IMR-90 (cell line): ENCODE measurements around the gene TBC1D22A. TPM values are rescaled to one million over a fixed set of nuclear protein-coding genes. Genes with fewer than 3 reads are reported as not detected.

Experiments
- ATAC-seq: fragments of 200-7000 bp; cut with Tn5 transposase; 2 replicates; pipeline ENCODE4 v1.9.1; 2020; ENCODE audit warnings: low read depth, mild to moderate bottlenecking, moderate library complexity
- BruUV-seq: library from RNA; stranded (reverse); fragments of 400-500 nt; replicated peaks from 2 replicates; lab custom pipeline; 2021; lab: Mats Ljungman, UMichigan
- CTCF ChIA-PET: fragments of 300-600 bp; formaldehyde crosslinking; extraction: SDS; loops from one replicate; lab custom pipeline; 2021; ENCODE audit warnings: antibody characterized with exemption; lab: Yijun Ruan, JAX
- POLR2A ChIA-PET: fragments of 300-600 bp; sonication (Branson Sonifier 250); formaldehyde crosslinking; loops from one replicate; lab custom pipeline; 2022; ENCODE audit warnings: antibody characterized with exemption; ENCODE audit not compliant: unreplicated experiment; lab: Charles Lee
- DNase-seq: peaks from one replicate; pipeline ENCODE4 v3.0.0; 2013
- H2AFZ ChIP-seq: replicated peaks from 2 replicates; pipeline ENCODE3; 2013; ENCODE audit warnings: low read length, mild to moderate bottlenecking; ENCODE audit not compliant: poor library complexity
- H2AK5ac ChIP-seq: 2 replicates; pipeline ENCODE4 v1.6.1; 2013; ENCODE audit warnings: low read depth, low read length, inconsistent platforms
- H2AK9ac ChIP-seq: replicated peaks from 2 replicates; pipeline ENCODE3; 2013; ENCODE audit warnings: mild to moderate bottlenecking, low read depth, low read length, moderate library complexity; ENCODE audit not compliant: poor library complexity
- H2BK120ac ChIP-seq: 2 replicates; pipeline ENCODE4 v1.6.1; 2013; ENCODE audit warnings: low read depth, low read length, inconsistent platforms
- H2BK15ac ChIP-seq: 3 replicates; pipeline ENCODE4 v1.6.1; 2013; ENCODE audit warnings: low read depth, low read length, inconsistent platforms
- H2BK20ac ChIP-seq: 2 replicates; pipeline ENCODE4 v1.6.1; 2013; ENCODE audit warnings: low read depth, mild to moderate bottlenecking, inconsistent platforms, low read length, moderate library complexity
- H2BK5ac ChIP-seq: 2 replicates; pipeline ENCODE4 v1.6.1; 2013; ENCODE audit warnings: mild to moderate bottlenecking, low read depth, low read length, inconsistent platforms; ENCODE audit not compliant: poor library complexity, severe bottlenecking
- H3K14ac ChIP-seq: replicated peaks from 2 replicates; pipeline ENCODE4 v1.6.1; 2013; ENCODE audit warnings: low read depth, low read length, inconsistent platforms
- H3K18ac ChIP-seq: 2 replicates; pipeline ENCODE4 v1.6.1; 2013; ENCODE audit warnings: low read depth, low read length, control low read depth
- H3K23ac ChIP-seq: 2 replicates; pipeline ENCODE4 v1.6.1; 2013; ENCODE audit warnings: low read depth, low read length, inconsistent platforms
- H3K27ac ChIP-seq: 2 replicates; pipeline ENCODE4 v1.5.1; 2013; ENCODE audit warnings: mild to moderate bottlenecking, control low read depth, low read length; ENCODE audit not compliant: insufficient read depth
- H3K27me3 ChIP-seq: 2 replicates; pipeline ENCODE4 v1.6.1; 2013; ENCODE audit warnings: low read length; ENCODE audit not compliant: control insufficient read depth, insufficient read depth
- H3K36me3 ChIP-seq: 2 replicates; pipeline ENCODE4 v1.6.1; 2013; ENCODE audit warnings: low read length, mixed read lengths; ENCODE audit not compliant: control insufficient read depth, insufficient read depth
- H3K4ac ChIP-seq: 2 replicates; pipeline ENCODE4 v1.6.1; 2013; ENCODE audit warnings: low read depth, low read length, inconsistent platforms
- H3K4me1 ChIP-seq: 2 replicates; pipeline ENCODE4 v1.6.1; 2013; ENCODE audit warnings: low read length, mixed read lengths; ENCODE audit not compliant: control insufficient read depth, insufficient read depth
- H3K4me2 ChIP-seq: 2 replicates; pipeline ENCODE4 v1.6.1; 2013; ENCODE audit warnings: low read depth, mild to moderate bottlenecking, control low read depth, low read length, moderate library complexity
- H3K4me3 ChIP-seq: 2 replicates; pipeline ENCODE4 v1.5.1; 2013; ENCODE audit warnings: low read depth, mild to moderate bottlenecking, control low read depth, low read length, moderate library complexity; ENCODE audit not compliant: insufficient read depth
- H3K56ac ChIP-seq: 2 replicates; pipeline ENCODE4 v1.6.1; 2013; ENCODE audit warnings: low read length, inconsistent platforms; ENCODE audit not compliant: insufficient read depth; ENCODE audit errors: extremely low read depth
- H3K79me1 ChIP-seq, 2 experiments: 2 replicates each; pipeline ENCODE4 v1.6.1; 2013; ENCODE audit warnings: low read length in 2 of 2, inconsistent platforms in 1 of 2, low read depth in 1 of 2
- H3K9ac ChIP-seq: 2 replicates; pipeline ENCODE4 v1.6.1; 2013; ENCODE audit warnings: low read depth, low read length, control low read depth
- H3K9me1 ChIP-seq: 2 replicates; pipeline ENCODE4 v1.6.1; 2013; ENCODE audit warnings: low read length, inconsistent platforms; ENCODE audit not compliant: insufficient read depth
- H3K9me3 ChIP-seq: 2 replicates; pipeline ENCODE4 v1.6.1; 2013; ENCODE audit warnings: low read length; ENCODE audit not compliant: control insufficient read depth, insufficient read depth
- H4K20me1 ChIP-seq: 2 replicates; pipeline ENCODE4 v1.6.1; 2013; ENCODE audit warnings: low read length, inconsistent platforms; ENCODE audit not compliant: insufficient read depth
- H4K5ac ChIP-seq: 2 replicates; pipeline ENCODE4 v1.6.1; 2013; ENCODE audit warnings: mild to moderate bottlenecking, low read depth, low read length, control low read depth
- H4K8ac ChIP-seq, 2 experiments: 2 replicates each; pipeline ENCODE4 v1.6.1; 2013; ENCODE audit warnings: low read depth in 2 of 2, low read length in 2 of 2, control low read depth in 1 of 2, inconsistent platforms in 1 of 2
- H4K91ac ChIP-seq: 2 replicates; pipeline ENCODE4 v1.6.1; 2013; ENCODE audit warnings: low read depth, low read length, inconsistent platforms; ENCODE audit not compliant: insufficient read depth
- BHLHE40 ChIP-seq: fragments of 150-350 bp; IDR thresholded peaks from 2 replicates; pipeline ENCODE4 v1.6.1; 2016; ENCODE audit warnings: mild to moderate bottlenecking, low read depth, low read length
- CEBPB ChIP-seq: IDR thresholded peaks from 2 replicates; pipeline ENCODE4 v1.6.1; 2012; ENCODE audit warnings: low read depth, low read length, improper control_type of control experiment
- CHD1 ChIP-seq: IDR thresholded peaks from 2 replicates; pipeline ENCODE4 v1.6.1; 2012; ENCODE audit warnings: low read depth, low read length, improper control_type of control experiment
- CTCF ChIP-seq: conservative IDR thresholded peaks from 2 replicates; pipeline ENCODE4 v1.5.1; 2012; ENCODE audit warnings: mild to moderate bottlenecking, low read depth, low read length, improper control_type of control experiment
- ELK1 ChIP-seq: fragments of 150-350 bp; IDR thresholded peaks from 2 replicates; pipeline ENCODE4 v1.6.1; 2016; ENCODE audit warnings: low read depth, mild to moderate bottlenecking, low read length, moderate library complexity, borderline replicate concordance
- FOS ChIP-seq: fragments of 150-350 bp; IDR thresholded peaks from 2 replicates; pipeline ENCODE4 v1.6.1; 2016; ENCODE audit warnings: low read depth, low read length
- MAFK ChIP-seq: IDR thresholded peaks from 2 replicates; pipeline ENCODE4 v1.6.1; 2012; ENCODE audit warnings: low read depth, low read length, improper control_type of control experiment
- MAZ ChIP-seq: IDR thresholded peaks from 2 replicates; pipeline ENCODE4 v1.6.1; 2012; ENCODE audit warnings: low read depth, mild to moderate bottlenecking, low read length, improper control_type of control experiment, moderate library complexity, borderline replicate concordance
- NFE2L2 ChIP-seq: fragments of 150-350 bp; IDR thresholded peaks from 2 replicates; pipeline ENCODE4 v1.6.1; 2016; ENCODE audit warnings: low read depth, mild to moderate bottlenecking, low read length
- POLR2A ChIP-seq: IDR thresholded peaks from 2 replicates; pipeline ENCODE4 v1.6.1; 2012; ENCODE audit warnings: mild to moderate bottlenecking, low read depth, low read length
- RAD21 ChIP-seq: IDR thresholded peaks from 2 replicates; pipeline ENCODE4 v1.6.1; 2012; ENCODE audit warnings: low read length, improper control_type of control experiment
- RCOR1 ChIP-seq: IDR thresholded peaks from 2 replicates; pipeline ENCODE4 v1.6.1; 2012; ENCODE audit warnings: mild to moderate bottlenecking, low read length, improper control_type of control experiment; ENCODE audit not compliant: insufficient replicate concordance
- RFX5 ChIP-seq: IDR thresholded peaks from 2 replicates; pipeline ENCODE4 v1.8.0; 2012; ENCODE audit warnings: low read depth, mild to moderate bottlenecking, low read length, moderate library complexity
- SMC3 ChIP-seq: fragments of 150-350 bp; IDR thresholded peaks from 2 replicates; pipeline ENCODE4 v1.6.1; 2016; ENCODE audit warnings: low read depth, mild to moderate bottlenecking, antibody characterized with exemption, low read length, moderate library complexity
- USF2 ChIP-seq: fragments of 150-350 bp; IDR thresholded peaks from 2 replicates; pipeline ENCODE4 v1.6.1; 2017; ENCODE audit warnings: mild to moderate bottlenecking, antibody characterized with exemption, low read length, low read depth
- WGBS, 2 experiments: methylation state at CpG; one replicate each; pipeline versions ENCODE4 v1.1.5 to v1.1.7; 2013; ENCODE audit warnings: missing lambda C conversion rate in 2 of 2; ENCODE audit not compliant: insufficient read length in 1 of 2; ENCODE audit errors: extremely low coverage in 2 of 2; 5-methylcytosine and 5-hydroxymethylcytosine counted together
- dilution Hi-C: fragments of 300-500 bp; cut with HindIII; formaldehyde crosslinking; loops from one replicate; pipeline ENCODE4 v1.14.3; 2018; ENCODE audit warnings: low sequenced_read_pairs; ENCODE audit not compliant: unreplicated experiment
- in situ Hi-C: fragments of 300-500 bp; cut with MboI; formaldehyde crosslinking; loops from 3 replicates; pipeline ENCODE4 v1.14.3; 2019; ENCODE audit warnings: low sequenced_read_pairs, inconsistent platforms, mixed read lengths
- intact Hi-C: fragments of 100-400 bp; cut with micrococcal nuclease; formaldehyde crosslinking; loops from 2 replicates; pipeline ENCODE4 v1.10.0; 2022
- polyA plus RNA-seq, 3 experiments: library from polyadenylated mRNA; depleted of rRNA; stranded (reverse); fragments of >200 nt; gene quantifications; 2 replicates each; pipeline ENCODE4 v1.2.3, GENCODE V29; 2012; ENCODE audit warnings: low replicate concordance in 1 of 3
- total RNA-seq: library from RNA; depleted of rRNA; stranded (reverse); fragments of >200 nt; gene quantifications from 2 replicates; pipeline ENCODE4 v1.2.3, GENCODE V29; 2012

The TBC1D22A gene
- total and polyA plus RNA-seq, 2 of the 4 experiments (the other 2 are of a cell fraction) = 9.0 to 16.7 TPM

GRCh38 chr22:46792061-46792796 is 29.8 kb downstream of the TBC1D22A start:
- DNase-seq (no peak), ATAC-seq (no peak)
- Histone ChIP-seq H3K9ac (no peak overlapping the region), H3K4me1 (peaks cover 6% of the 10 kb centered on the region), H3K9me1 (peaks cover 8% of the 10 kb centered on the region), H2AFZ (no peak overlapping the region), H3K4me2 (no peak overlapping the region), H3K14ac (no peak overlapping the region), H3K18ac (no peak overlapping the region), H2BK5ac (peak overlapping the region; percentile 72), H3K23ac (no peak overlapping the region), H2BK20ac (no peak overlapping the region), H4K91ac (peak overlapping the region; percentile 42; the same call in 1 of the 2 replicates), H3K4ac (peak overlapping the region; percentile 61), H3K27ac (no peak overlapping the region), H2AK9ac (peak overlapping the region; percentile 83), H3K9me3 (no peaks in the 10 kb centered on the region), H4K5ac (no peak overlapping the region), H4K20me1 (0 out of 2 replicates have a peak, but pooled peaks cover 3% of the 10 kb centered on the region), H2BK120ac (peak overlapping the region; percentile 57; the same call in 1 of the 2 replicates), H2AK5ac (peak overlapping the region; percentile 86), H3K79me1 (peaks cover 17 to 60% of the 10 kb centered on the region in 2 experiments), H2BK15ac (no peak overlapping the region), H3K4me3 (no peak overlapping the region), H3K56ac (no peak overlapping the region), H3K27me3 (no peaks in the 10 kb centered on the region), H3K36me3 (peaks cover 24% of the 10 kb centered on the region), H4K8ac (peak overlapping the region; percentile 28 to 82; a peak in 3 of 4 replicates)
- WGBS, 2 experiments = 100% methylated on average over 4 of the region's 20 CpGs; no CpG with 5 or more reads in 1 of the 2 experiments
- intact Hi-C loops = loop anchor here (10.0 kb wide), 1 partner anchor 173 kb away; no protein-coding TSS in a partner anchor
- ChIA-PET CTCF (no interaction called here), POLR2A (interaction anchor here (0.7 kb wide), 1 partner anchor 1645 kb away, joined by 8 read pairs; no protein-coding TSS in a partner anchor)
- BruUV-seq = no TSS peak
- dilution Hi-C loops = no loop called here
- in situ Hi-C loops = no loop called here
- TF ChIP-seq RAD21 (no peak), RFX5 (no peak), CEBPB (no peak), POLR2A (no peak), MAFK (no peak), RCOR1 (no peak), CHD1 (no peak), ELK1 (no peak), CTCF (no peak), MAZ (no peak), NFE2L2 (no peak), USF2 (no peak), FOS (no peak), BHLHE40 (no peak), SMC3 (no peak)
